ENCODE measurements around the gene ARSG. TPM values are rescaled to one million over a fixed set of nuclear protein-coding genes. Genes with fewer than 3 reads are reported as not detected.

The ARSG gene
- total and polyA plus RNA-seq, 2 of the 13 experiments (the other 11 are each of a cell fraction or from before 2014, with no cell fraction given) = 3.7 to 15.2 TPM

GRCh38 chr17:68378268-68379176 is 87.2 kb downstream of the ARSG start (continued):
- TF ChIP-seq ZNF570 (CRISPR knock-in tag; IDR thresholded peaks at IDR 0.05; ENCODE audit: borderline replicate concordance) = no peak
- no peak for TF ChIP-seq ZNF737 (CRISPR knock-in tag; IDR thresholded peaks at IDR 0.05; ENCODE audit: borderline replicate concordance)
- peak; percentile 64; the same call in 1 of the 2 replicates for TF ChIP-seq ZSCAN21 (CRISPR knock-in tag; IDR thresholded peaks at IDR 0.05; ENCODE audit: borderline replicate concordance)
- TF ChIP-seq ZNF143 (CRISPR knock-in tag; IDR thresholded peaks at IDR 0.05) = no peak; the same call in 1 of the 2 replicates
- no peak for TF ChIP-seq ZBTB49 (CRISPR knock-in tag; IDR thresholded peaks at IDR 0.05; ENCODE audit: borderline replicate concordance)
- peak; percentile 90; the same call in 1 of the 2 replicates for TF ChIP-seq ZNF510 (CRISPR knock-in tag; IDR thresholded peaks at IDR 0.05; ENCODE audit: low read depth)
- TF ChIP-seq, protein P1, sequence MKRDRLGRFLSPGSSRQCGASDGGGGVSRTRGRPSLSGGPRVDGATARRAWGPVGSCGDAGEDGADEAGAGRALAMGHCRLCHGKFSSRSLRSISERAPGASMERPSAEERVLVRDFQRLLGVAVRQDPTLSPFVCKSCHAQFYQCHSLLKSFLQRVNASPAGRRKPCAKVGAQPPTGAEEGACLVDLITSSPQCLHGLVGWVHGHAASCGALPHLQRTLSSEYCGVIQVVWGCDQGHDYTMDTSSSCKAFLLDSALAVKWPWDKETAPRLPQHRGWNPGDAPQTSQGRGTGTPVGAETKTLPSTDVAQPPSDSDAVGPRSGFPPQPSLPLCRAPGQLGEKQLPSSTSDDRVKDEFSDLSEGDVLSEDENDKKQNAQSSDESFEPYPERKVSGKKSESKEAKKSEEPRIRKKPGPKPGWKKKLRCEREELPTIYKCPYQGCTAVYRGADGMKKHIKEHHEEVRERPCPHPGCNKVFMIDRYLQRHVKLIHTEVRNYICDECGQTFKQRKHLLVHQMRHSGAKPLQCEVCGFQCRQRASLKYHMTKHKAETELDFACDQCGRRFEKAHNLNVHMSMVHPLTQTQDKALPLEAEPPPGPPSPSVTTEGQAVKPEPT (CRISPR knock-in tag; IDR thresholded peaks at IDR 0.05; ENCODE audit: low read depth) = peak; percentile 25; the same call in 1 of the 2 replicates
- peak; percentile 99 for TF ChIP-seq SIX1 (CRISPR knock-in tag; IDR thresholded peaks at IDR 0.05; ENCODE audit: borderline replicate concordance)
- TF ChIP-seq ZNF816 (CRISPR knock-in tag; IDR thresholded peaks at IDR 0.05; ENCODE audit: borderline replicate concordance) = 0 out of 2 replicates have a peak, but pooled peaks have one; percentile 30
- TF ChIP-seq MAFF (IDR thresholded peaks at IDR 0.05; ENCODE audit: low read depth, low read length) = no peak; the same call in 1 of the 2 replicates
- TF ChIP-seq, protein P2, sequence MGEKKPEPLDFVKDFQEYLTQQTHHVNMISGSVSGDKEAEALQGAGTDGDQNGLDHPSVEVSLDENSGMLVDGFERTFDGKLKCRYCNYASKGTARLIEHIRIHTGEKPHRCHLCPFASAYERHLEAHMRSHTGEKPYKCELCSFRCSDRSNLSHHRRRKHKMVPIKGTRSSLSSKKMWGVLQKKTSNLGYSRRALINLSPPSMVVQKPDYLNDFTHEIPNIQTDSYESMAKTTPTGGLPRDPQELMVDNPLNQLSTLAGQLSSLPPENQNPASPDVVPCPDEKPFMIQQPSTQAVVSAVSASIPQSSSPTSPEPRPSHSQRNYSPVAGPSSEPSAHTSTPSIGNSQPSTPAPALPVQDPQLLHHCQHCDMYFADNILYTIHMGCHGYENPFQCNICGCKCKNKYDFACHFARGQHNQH (CRISPR knock-in tag; IDR thresholded peaks at IDR 0.05) = peak; percentile 63
- peak; percentile 54; the same call in 1 of the 2 replicates for TF ChIP-seq RAD51 (IDR thresholded peaks at IDR 0.05; ENCODE audit: borderline replicate concordance)
- TF ChIP-seq, protein P3, sequence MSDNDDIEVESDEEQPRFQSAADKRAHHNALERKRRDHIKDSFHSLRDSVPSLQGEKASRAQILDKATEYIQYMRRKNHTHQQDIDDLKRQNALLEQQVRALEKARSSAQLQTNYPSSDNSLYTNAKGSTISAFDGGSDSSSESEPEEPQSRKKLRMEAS (IDR thresholded peaks at IDR 0.05) = peak; percentile 99
- TF ChIP-seq HIVEP1 (CRISPR knock-in tag; IDR thresholded peaks at IDR 0.05) = peak; percentile 75
- peak; percentile 83 for TF ChIP-seq HMG20A (CRISPR knock-in tag; IDR thresholded peaks at IDR 0.05; ENCODE audit: borderline replicate concordance)
- TF ChIP-seq ZNF841 (CRISPR knock-in tag; IDR thresholded peaks at IDR 0.05; ENCODE audit: borderline replicate concordance) = no peak
- no peak for TF ChIP-seq TERF1 (CRISPR knock-in tag; IDR thresholded peaks at IDR 0.05)
- TF ChIP-seq ETV6 (CRISPR knock-in tag; conservative IDR thresholded peaks at IDR 0.05) = no peak; the same call in 1 of the 2 replicates
- no peak for TF ChIP-seq PCBP2 (optimal IDR thresholded peaks at IDR 0.05; ENCODE audit: low read depth, low read length, poor library complexity, severe bottlenecking)
- TF ChIP-seq ZFP37 (CRISPR knock-in tag; IDR thresholded peaks at IDR 0.05; ENCODE audit: borderline replicate concordance) = peak; percentile 88
- TF ChIP-seq SMAD3 (CRISPR knock-in tag; IDR thresholded peaks at IDR 0.05) = no peak; the same call in 1 of the 2 replicates
- TF ChIP-seq TAF15 (IDR thresholded peaks at IDR 0.05; ENCODE audit: low read depth, low read length, poor library complexity, severe bottlenecking) = no peak
